Gastrocnemius medialis (tissue), 4 donors: ENCODE measurements around the gene STXBP4.

ENCODE experiments used
- CTCF ChIP-seq, 5 experiments: fragments of 450-650 bp in 3 of 5; fragments of 200-600 bp in 2 of 5; sonication (generic) in 2 of 5; IDR thresholded peaks in 4 of 5; conservative IDR thresholded peaks in 1 of 5; 1 replicate in 4 of 5; 2 replicates in 1 of 5; pipeline ENCODE4 v1.5.1; 2016 to 2019; ENCODE audit warnings: antibody characterized with exemption in 5 of 5, mild to moderate bottlenecking in 3 of 5, moderate library complexity in 3 of 5
- POLR2A ChIP-seq, 2 donors: fragments of 450-650 bp; IDR thresholded peaks; one replicate each; pipeline ENCODE4 v1.6.1; 2017; ENCODE audit warnings: antibody characterized with exemption in 2 of 2, mild to moderate bottlenecking in 2 of 2, moderate library complexity in 2 of 2

GRCh38 chr17:55149485-55149884 lies 180.9 kb downstream of the STXBP4 start:
- TF ChIP-seq POLR2A (IDR thresholded peaks at IDR 0.05) = no peak
- TF ChIP-seq CTCF (IDR thresholded peaks at IDR 0.05 in 4 of 5, conservative IDR thresholded peaks at IDR 0.05 in 1 of 5) = no peak
